Skeletal muscle tissue (tissue), 4 donors: ENCODE data around the gene HNRNPA0. TPM values are rescaled to one million over a fixed set of nuclear protein-coding genes. Genes with fewer than 3 reads are reported as not detected.
"Not testable (repeated sequence)": the region's sequence is repeated elsewhere in the genome, so short reads cannot be mapped to it uniquely, and the experiment has no call there.

ENCODE experiments used
- H3K27ac ChIP-seq: one replicate; pipeline ENCODE4 v1.7.0; 2013; ENCODE audit warnings: mild to moderate bottlenecking, low read depth, low read length, inconsistent platforms
- H3K27me3 ChIP-seq, 3 donors: one replicate each; pipeline ENCODE4 v1.7.0; 2013; ENCODE audit warnings: low read length in 3 of 3; ENCODE audit not compliant: control insufficient read depth in 3 of 3, insufficient read depth in 3 of 3
- H3K36me3 ChIP-seq, 3 donors: one replicate each; pipeline ENCODE4 v1.7.0; 2013; ENCODE audit warnings: low read length in 3 of 3; ENCODE audit not compliant: control insufficient read depth in 3 of 3, insufficient read depth in 3 of 3
- H3K4me1 ChIP-seq, 3 donors: one replicate each; pipeline ENCODE4 v1.7.0; 2013; ENCODE audit warnings: low read length in 3 of 3, mild to moderate bottlenecking in 3 of 3; ENCODE audit not compliant: control insufficient read depth in 3 of 3, insufficient read depth in 3 of 3
- H3K4me3 ChIP-seq, 3 donors: one replicate each; pipeline ENCODE4 v1.7.0; 2013; ENCODE audit warnings: low read length in 3 of 3
- H3K9ac ChIP-seq, 3 donors: one replicate each; pipeline ENCODE4 v1.7.0; 2013; ENCODE audit warnings: low read length in 3 of 3, mild to moderate bottlenecking in 3 of 3, moderate library complexity in 2 of 3, low read depth in 1 of 3
- H3K9me3 ChIP-seq, 3 donors: one replicate each; pipeline ENCODE4 v1.7.0; 2013; ENCODE audit warnings: low read length in 3 of 3; ENCODE audit not compliant: control insufficient read depth in 3 of 3
- total RNA-seq: library from RNA; depleted of rRNA; stranded (reverse); fragments of >200 nt; gene quantifications from one replicate; pipeline ENCODE4 v1.2.3, GENCODE V29; 2014
- donor health status: Osteomylitis.

The HNRNPA0 gene
- total RNA-seq, 1 donor from 2014 or later, result 18.8 TPM

DNA sequence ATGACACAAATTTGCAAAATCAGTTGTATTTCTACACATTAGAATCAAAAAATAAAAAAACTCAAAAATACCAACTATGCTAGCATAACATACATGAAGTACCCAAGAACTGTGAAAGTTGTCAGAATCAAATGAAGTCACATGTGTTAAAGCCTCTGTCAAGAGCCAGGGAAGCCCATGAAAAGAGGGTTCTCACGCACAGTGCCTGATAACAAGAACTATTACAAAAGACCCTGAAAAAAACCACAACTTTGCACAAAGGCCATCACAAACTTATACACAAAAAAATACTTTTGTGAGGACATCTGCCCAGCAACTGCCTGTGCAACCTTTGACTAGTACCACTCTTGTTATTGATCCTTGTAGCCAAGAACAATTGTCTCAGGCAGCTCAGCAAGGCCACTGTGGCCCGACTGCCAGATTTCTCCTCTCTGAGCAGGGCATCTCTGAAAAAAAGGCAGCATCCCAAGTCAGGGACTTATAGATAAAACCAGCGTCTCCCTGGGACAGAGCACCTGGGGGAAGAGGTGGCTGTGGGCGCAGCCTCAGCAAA is 28.9 kb upstream of the HNRNPA0 start:
- H3K27me3 ChIP-seq, result no peaks in the 10 kb centered on the region
- H3K4me3 ChIP-seq, result no peak overlapping the region
- H3K27ac ChIP-seq, result no peak overlapping the region
- no peak overlapping the region for H3K9ac ChIP-seq
- H3K4me1 ChIP-seq, result no peaks in the 10 kb centered on the region
- H3K36me3 ChIP-seq, result no peaks in the 10 kb centered on the region
- no peaks in the 10 kb centered on the region for H3K9me3 ChIP-seq

DNA sequence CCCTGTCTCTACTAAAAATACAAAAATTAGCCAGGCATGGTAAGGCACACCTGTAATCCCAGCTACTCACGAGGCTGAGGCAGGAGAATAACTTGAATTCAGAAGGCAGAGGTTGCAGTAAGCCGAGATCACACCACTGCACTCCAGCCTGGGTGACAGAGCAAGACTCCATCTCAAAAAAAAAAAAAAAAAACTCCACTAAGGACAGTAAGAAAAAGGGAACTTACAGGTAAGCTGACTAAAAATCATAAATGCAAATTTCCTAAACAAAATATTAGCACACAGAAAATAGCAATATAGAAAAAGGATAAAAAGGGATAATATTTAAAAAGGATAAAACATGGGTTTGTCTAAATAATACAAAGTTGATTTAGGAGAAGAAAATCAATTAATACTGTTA is 27.9 kb upstream of the HNRNPA0 start:
- Histone ChIP-seq H3K27me3 (no peaks in the 10 kb centered on the region), H3K4me1 (no peaks in the 10 kb centered on the region), H3K4me3 (no peak overlapping the region), H3K36me3 (no peaks in the 10 kb centered on the region), H3K9me3 (no peaks in the 10 kb centered on the region), H3K27ac (no peak overlapping the region), H3K9ac (no peak overlapping the region)

DNA sequence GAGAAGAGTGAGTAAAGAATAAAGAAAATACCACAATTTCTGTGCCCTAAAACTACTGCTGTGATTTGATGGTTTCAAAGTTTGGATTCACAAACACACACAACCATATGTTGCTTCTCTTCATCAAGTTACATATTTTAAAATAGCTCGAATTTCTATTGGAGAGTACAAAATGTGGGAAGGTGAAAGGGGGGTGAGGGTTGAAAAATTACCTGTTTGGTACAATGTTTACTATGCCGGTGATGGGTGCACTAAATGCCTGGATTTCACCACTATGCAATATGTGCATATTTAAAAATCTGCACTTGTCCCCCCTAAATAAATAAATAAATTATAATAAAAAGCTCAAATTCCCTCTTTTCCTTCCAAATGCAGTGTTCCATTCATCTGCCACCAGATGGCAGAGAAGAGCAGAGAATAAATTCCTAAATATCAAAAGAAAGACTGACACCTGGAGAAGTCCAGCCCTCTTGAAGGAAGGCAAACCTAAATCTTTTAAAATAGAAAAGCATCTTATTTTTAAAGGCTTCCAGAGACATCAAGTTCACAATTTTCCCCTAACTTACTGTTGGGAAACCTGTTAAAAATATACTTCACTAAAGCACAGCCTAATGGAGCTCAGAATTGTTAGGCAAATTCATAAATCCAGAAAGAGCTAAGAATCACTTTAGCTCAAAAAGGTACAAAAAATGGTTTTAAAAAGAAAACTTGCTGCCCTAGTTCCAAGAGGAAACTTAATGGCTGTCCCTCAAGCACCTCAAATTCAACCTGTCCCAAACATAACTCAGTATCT is 24.8 kb upstream of the HNRNPA0 start:
- H3K27me3 ChIP-seq, result no peaks in the 10 kb centered on the region
- H3K36me3 ChIP-seq, result no peaks in the 10 kb centered on the region
- H3K9me3 ChIP-seq, result no peaks in the 10 kb centered on the region
- no peak overlapping the region for H3K4me3 ChIP-seq
- H3K27ac ChIP-seq, result no peak overlapping the region
- no peak overlapping the region for H3K9ac ChIP-seq
- H3K4me1 ChIP-seq, result no peaks in the 10 kb centered on the region

DNA sequence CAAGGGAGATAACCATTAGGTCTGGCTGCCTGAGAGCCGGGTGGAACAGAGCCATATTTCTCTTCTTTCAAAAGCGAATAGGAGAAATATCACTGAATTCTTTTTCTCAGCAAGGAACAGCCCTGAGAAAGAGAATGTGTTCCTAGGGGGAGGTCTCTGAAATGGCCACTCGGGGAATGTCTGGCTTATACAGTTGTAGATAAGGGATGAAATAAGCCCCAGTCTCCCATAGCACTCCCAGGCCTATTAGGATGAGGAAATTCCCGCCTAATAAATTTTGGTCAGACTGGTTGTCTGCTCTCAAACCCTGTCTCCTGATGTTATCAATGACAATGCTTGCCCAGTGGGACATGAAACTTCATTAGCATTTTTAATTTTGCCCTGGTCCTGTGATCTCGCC is 13.8 kb upstream of the HNRNPA0 start:
- not testable (repeated sequence) for H3K9me3 ChIP-seq, H3K4me3 ChIP-seq, H3K9ac ChIP-seq, H3K27ac ChIP-seq, H3K4me1 ChIP-seq, H3K36me3 ChIP-seq, H3K27me3 ChIP-seq

DNA sequence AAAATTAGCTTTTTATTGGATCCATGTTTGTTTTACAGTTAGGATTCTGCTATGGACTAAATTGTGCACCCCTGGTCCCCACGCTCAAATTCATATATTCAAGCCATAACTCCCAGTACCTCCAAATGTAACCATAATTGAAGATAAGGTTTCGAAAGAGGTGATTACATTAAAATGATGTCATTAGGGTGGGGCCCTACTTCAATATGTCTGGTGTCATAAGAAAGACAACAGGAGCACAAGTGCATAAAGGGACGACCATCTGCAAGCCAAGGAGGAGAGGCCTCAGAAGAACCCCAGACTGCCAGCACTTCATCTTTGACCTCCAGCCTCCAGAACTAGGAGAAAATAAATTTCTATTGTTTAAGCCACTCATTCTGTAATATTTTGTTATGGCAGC is 7.4 kb upstream of the HNRNPA0 start:
- H3K27ac ChIP-seq, result no peak overlapping the region

DNA sequence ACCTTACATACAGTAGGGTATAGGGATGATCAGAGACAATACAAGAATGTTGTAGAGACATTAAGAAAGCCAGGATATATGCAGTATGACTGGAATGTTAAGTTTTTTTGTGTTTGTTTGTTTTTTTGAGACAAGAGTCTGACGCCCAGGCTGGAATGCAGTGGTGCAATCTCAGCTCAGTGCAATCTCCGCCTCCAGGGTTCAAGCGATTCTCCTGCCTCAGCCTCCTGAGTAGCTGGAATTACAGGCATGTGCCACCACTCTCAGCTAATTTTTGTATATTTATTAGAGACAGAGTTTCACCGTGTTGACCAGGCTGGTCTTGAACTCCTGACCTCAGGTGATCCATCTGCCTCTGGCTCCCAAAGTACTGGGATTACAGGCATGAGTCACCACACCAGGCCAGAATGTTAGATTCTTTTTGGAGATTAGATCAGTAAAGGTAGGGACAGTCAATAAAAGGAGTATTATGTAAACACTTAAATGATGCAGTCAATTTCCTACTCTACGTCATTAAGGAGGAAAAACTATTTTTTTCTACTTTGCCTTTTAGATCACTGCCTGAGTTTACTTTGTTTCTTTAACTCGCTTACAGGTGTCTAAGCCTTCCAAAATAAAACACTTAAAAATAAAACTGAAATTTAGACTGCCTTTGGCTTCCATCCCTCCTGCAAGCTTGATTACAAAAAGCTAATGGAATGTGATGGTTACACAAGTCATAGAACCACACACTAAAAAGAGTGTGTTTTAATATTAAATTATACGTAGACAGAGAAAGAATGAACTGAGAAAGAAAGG is 6.8 kb upstream of the HNRNPA0 start:
- Histone ChIP-seq H3K9ac (no peak overlapping the region), H3K27ac (no peak overlapping the region), H3K4me1 (no peaks in the 10 kb centered on the region), H3K27me3 (no peaks in the 10 kb centered on the region), H3K4me3 (no peak overlapping the region), H3K9me3 (no peaks in the 10 kb centered on the region), H3K36me3 (no peaks in the 10 kb centered on the region)

More for the DNA sequence above, 7.4 kb upstream of the HNRNPA0 start:
- no peaks in the 10 kb centered on the region for H3K27me3 ChIP-seq
- no peaks in the 10 kb centered on the region for H3K4me1 ChIP-seq
- H3K4me3 ChIP-seq, result no peak overlapping the region
- H3K36me3 ChIP-seq, result no peaks in the 10 kb centered on the region
- H3K9me3 ChIP-seq, result no peaks in the 10 kb centered on the region
- no peak overlapping the region for H3K9ac ChIP-seq

DNA sequence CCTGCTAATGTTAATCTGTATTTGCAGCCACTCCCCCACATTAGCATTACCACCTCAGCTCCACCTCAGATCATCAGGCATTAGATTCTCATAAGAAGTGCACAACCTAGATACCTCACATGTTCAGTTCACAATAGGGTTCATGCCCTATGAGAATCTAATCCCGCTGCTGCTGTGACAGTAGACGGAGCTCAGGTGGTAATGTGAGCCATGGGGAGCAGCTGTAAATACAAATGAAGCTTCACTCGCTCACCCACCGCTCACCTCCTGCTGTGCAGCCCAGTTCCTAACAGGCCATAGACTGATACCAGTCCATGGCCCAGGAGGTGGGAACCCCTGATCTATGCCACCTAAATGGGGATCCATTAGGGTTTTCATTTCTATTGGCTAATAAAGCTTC is 6.1 kb upstream of the HNRNPA0 start:
- no peak overlapping the region for H3K27ac ChIP-seq

DNA sequence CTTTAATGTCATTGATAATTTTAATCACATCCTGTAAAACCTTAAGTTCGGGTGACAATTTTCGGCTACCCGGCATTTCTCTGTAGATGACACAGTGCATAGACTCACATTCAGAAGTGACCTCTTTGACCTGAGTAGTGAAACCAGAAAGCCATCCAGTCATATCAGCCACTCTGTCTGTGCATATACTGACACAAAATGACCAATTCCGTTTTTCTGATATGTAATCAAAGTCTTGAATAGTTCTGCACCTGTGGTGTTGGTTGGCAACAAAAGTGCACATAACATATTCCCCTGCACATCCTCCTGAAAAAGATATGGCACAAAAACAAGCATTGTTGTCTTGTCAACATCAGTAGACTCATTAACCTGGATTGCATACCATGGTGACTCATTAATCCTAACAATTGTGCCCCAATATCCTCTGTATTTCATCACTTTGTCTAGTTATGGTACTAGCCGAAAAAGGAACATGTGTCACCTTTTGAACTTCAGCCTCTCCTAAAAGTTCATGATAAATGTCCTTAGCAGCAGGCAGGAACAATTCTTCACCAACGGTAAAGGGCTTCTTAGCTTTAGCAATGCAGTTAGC is 4.6 kb upstream of the HNRNPA0 start:
- H3K27me3 ChIP-seq, result no peaks in the 10 kb centered on the region

More for the DNA sequence above, 6.1 kb upstream of the HNRNPA0 start:
- H3K4me1 ChIP-seq, result peaks cover 0 to 1% (median under 1%) of the 10 kb centered on the region in 3 donors
- no peaks in the 10 kb centered on the region for H3K36me3 ChIP-seq
- no peaks in the 10 kb centered on the region for H3K27me3 ChIP-seq
- no peak overlapping the region for H3K4me3 ChIP-seq
- no peak overlapping the region for H3K9ac ChIP-seq
- H3K9me3 ChIP-seq, result no peaks in the 10 kb centered on the region

DNA sequence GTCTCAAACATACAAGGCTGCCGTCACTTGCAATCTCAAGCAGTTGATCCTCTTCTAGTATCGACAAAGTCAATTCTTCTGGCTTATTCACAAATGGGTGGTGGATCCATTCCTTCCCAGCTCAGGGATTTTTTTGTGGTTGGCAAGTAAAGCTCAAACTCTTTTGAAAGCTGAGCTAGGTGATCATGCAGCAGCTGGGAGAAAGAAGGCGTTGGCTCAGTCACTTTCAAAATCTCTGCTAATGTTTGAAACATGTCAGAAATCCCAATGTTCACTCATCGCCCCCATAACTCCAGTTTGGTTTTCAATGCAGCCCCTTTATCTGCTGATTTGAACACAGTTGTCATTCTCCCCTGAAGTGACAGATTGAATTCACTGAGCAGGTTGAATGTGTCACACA is 4.0 kb upstream of the HNRNPA0 start:
- Histone ChIP-seq H3K9ac (no peak overlapping the region), H3K4me1 (peaks cover 0 to 5% (median 5%) of the 10 kb centered on the region in 3 donors), H3K27me3 (no peaks in the 10 kb centered on the region), H3K9me3 (no peaks in the 10 kb centered on the region), H3K27ac (no peak overlapping the region), H3K36me3 (no peaks in the 10 kb centered on the region), H3K4me3 (no peak overlapping the region)

More for the DNA sequence above, 4.6 kb upstream of the HNRNPA0 start:
- no peak overlapping the region for H3K27ac ChIP-seq
- no peak overlapping the region for H3K9ac ChIP-seq
- H3K4me1 ChIP-seq, result peaks cover 0 to 5% (median 5%) of the 10 kb centered on the region in 3 donors
- no peak overlapping the region for H3K4me3 ChIP-seq
- H3K9me3 ChIP-seq, result no peaks in the 10 kb centered on the region
- no peaks in the 10 kb centered on the region for H3K36me3 ChIP-seq
